ENCODE measurements around the gene REV3L. TPM values are rescaled to one million over a fixed set of nuclear protein-coding genes. Genes with fewer than 3 reads are reported as not detected.
"Not testable (repeated sequence)": the region's sequence is repeated elsewhere in the genome, so short reads cannot be mapped to it uniquely, and the experiment has no call there.

The REV3L gene
- total and polyA plus RNA-seq, 2 donors (not counting 1 experiment from before 2014, with no cell fraction given) = 4.7 to 37.9 TPM

DNA sequence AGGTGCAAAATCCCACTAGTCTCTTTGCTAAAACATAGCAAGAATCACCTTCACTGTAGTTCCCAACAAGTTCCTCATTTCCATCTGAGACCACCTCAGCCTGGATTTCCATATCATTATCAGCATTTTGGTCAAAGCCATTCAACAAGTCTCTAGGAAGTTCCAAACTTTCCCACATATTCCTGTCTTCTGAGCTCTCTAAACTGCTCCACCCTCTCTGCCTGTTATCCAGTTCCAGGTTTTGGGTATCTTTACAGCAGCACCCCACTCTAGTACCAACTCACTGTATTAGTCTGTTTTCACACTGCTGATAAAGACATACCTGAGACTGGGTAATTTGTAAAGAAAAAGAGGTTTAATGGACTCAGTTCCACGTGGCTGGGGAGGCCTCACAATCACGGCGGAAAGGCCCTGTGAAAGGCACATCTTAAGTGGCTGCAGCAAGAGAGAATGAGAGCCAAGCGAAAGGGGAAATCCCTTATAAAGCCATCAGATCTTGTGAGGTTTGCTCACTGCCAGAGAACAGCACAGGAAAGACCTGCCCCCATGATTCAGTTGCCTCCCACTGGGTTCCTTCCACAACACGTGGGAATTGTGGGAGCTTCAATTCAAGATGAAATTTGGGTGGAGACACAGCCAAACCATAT lies 192.2 kb downstream of the REV3L start:
- WGBS (ENCODE audit: insufficient coverage) = no CpG with 5 or more reads among the region's 5 CpGs
- H3K27ac Mint-ChIP-seq; H3K4me3 Mint-ChIP-seq; H3K27me3 ChIP-seq (replicated peaks in 1 of 4; ENCODE audit: control extremely low read depth in 1 of 4, control insufficient read depth in 3 of 4, insufficient read depth in 4 of 4, low read length in 3 of 4); intact Hi-C loops (cut with micrococcal nuclease); H3K4me2 ChIP-seq (replicated peaks; ENCODE audit: low read depth, low read length, poor library complexity, severe bottlenecking); H3K4me1 ChIP-seq (ENCODE audit: control insufficient read depth in 2 of 2, insufficient read depth in 2 of 2, low read length in 2 of 2); H3K36me3 ChIP-seq (replicated peaks in 1 of 2; ENCODE audit: control extremely low read depth in 1 of 2, control insufficient read depth in 1 of 2, extremely low read depth in 1 of 2, insufficient read depth in 2 of 2, low read length in 1 of 2); H2AFZ ChIP-seq (ENCODE audit: insufficient read depth, low read depth, low read length, poor library complexity, severe bottlenecking); H3K9ac ChIP-seq (ENCODE audit: low read length); H3K9me3 Mint-ChIP-seq (ENCODE audit: insufficient read depth); H3K27ac ChIP-seq (ENCODE audit: low read length in 2 of 2); H4K20me1 ChIP-seq (ENCODE audit: control insufficient read depth, insufficient read depth, low read length, poor library complexity, severe bottlenecking); POLR2A ChIA-PET; CTCF ChIA-PET; H3K9me3 ChIP-seq (ENCODE audit: control extremely low read depth in 1 of 3, control insufficient read depth in 2 of 3, insufficient read depth in 1 of 3, low read length in 2 of 3); DNase-seq; H3K4me1 Mint-ChIP-seq; H3K27me3 Mint-ChIP-seq; H3K4me3 ChIP-seq (ENCODE audit: control extremely low read depth in 1 of 5, extremely low read depth in 1 of 5, insufficient read depth in 1 of 5, low read depth in 2 of 5, low read length in 4 of 5); H3K79me2 ChIP-seq (ENCODE audit: control insufficient read depth, insufficient read depth, low read length): not testable (repeated sequence)
- peak; percentile 31 for ATAC-seq (ENCODE audit: low read depth)

DNA sequence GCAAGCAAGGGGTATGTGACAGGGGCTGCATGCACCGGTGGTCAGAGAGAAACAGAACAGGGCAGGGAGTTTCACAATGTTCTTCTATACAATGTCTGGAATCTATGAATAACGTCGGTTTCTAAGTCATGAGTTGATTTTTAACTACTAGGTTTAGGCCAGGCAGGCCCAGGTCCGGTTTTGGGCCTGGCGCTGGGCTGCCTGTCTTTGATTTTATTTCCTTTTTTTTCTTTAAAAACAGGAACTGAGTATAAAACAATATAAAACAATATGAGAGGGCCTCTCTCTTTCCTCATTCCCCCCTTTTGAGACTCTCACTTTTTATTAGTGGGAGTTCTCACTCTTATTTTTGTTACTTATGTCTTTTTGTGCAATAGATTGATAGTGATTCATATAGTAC lies 198.7 kb downstream of the REV3L start:
- H3K27me3 ChIP-seq (replicated peaks in 1 of 4; ENCODE audit: control extremely low read depth in 1 of 4, control insufficient read depth in 3 of 4, insufficient read depth in 4 of 4, low read length in 3 of 4); H3K9me3 Mint-ChIP-seq (ENCODE audit: insufficient read depth); POLR2A ChIA-PET; H3K4me1 ChIP-seq (ENCODE audit: control insufficient read depth in 2 of 2, insufficient read depth in 2 of 2, low read length in 2 of 2); H3K4me3 ChIP-seq (ENCODE audit: control extremely low read depth in 1 of 5, extremely low read depth in 1 of 5, insufficient read depth in 1 of 5, low read depth in 2 of 5, low read length in 4 of 5); H3K9me3 ChIP-seq (ENCODE audit: control extremely low read depth in 1 of 3, control insufficient read depth in 2 of 3, insufficient read depth in 1 of 3, low read length in 2 of 3); H4K20me1 ChIP-seq (ENCODE audit: control insufficient read depth, insufficient read depth, low read length, poor library complexity, severe bottlenecking); H2AFZ ChIP-seq (ENCODE audit: insufficient read depth, low read depth, low read length, poor library complexity, severe bottlenecking); H3K79me2 ChIP-seq (ENCODE audit: control insufficient read depth, insufficient read depth, low read length); H3K36me3 ChIP-seq (replicated peaks in 1 of 2; ENCODE audit: control extremely low read depth in 1 of 2, control insufficient read depth in 1 of 2, extremely low read depth in 1 of 2, insufficient read depth in 2 of 2, low read length in 1 of 2); H3K27me3 Mint-ChIP-seq; ATAC-seq (ENCODE audit: low read depth); H3K9ac ChIP-seq (ENCODE audit: low read length); H3K4me2 ChIP-seq (replicated peaks; ENCODE audit: low read depth, low read length, poor library complexity, severe bottlenecking); H3K4me3 Mint-ChIP-seq; intact Hi-C loops (cut with micrococcal nuclease): not testable (repeated sequence)
- Mint-ChIP-seq H3K4me1 (peaks cover 17% of the 10 kb centered on the region), H3K27ac (peak overlapping the region; percentile 70)
- H3K27ac ChIP-seq (ENCODE audit: low read length in 2 of 2) = peak overlapping the region in 1 of 2 donors; percentile 60
- CTCF ChIA-PET = interaction anchor here (1.2 to 1.5 kb wide), 2 partner anchors 25 to 194 kb away, joined by 4 to 7 read pairs; a partner anchor contains a TSS
- DNase-seq = peak; percentile 29
- WGBS (ENCODE audit: insufficient coverage) = 33% methylated on average over 3 of the region's 5 CpGs
